ENCODE measurements around the gene EAF1.
"Not testable (repeated sequence)": the region's sequence is repeated elsewhere in the genome, so short reads cannot be mapped to it uniquely, and the experiment has no call there.

The EAF1 gene

DNA sequence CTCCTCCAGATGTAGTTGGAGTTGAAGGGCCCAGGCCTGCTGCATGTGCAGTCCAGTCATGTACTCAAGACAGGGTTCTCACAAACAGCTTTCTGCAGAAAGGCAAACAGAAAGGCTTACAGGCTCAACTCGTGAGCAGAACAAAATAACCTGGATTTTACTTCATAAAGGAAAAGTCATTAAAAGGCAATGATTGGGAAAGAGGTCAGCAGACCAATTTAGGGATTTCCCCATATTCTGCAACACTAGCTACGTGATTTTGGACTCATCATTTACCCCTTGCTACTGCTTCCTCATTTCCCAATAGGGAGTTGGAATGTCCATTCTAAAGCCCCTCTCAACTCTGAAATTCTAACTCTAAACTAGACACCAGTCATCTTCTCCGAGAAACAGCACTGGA is 18.2 kb upstream of the EAF1 start:
- peak; percentile 98 to 99 for DNase-seq

DNA sequence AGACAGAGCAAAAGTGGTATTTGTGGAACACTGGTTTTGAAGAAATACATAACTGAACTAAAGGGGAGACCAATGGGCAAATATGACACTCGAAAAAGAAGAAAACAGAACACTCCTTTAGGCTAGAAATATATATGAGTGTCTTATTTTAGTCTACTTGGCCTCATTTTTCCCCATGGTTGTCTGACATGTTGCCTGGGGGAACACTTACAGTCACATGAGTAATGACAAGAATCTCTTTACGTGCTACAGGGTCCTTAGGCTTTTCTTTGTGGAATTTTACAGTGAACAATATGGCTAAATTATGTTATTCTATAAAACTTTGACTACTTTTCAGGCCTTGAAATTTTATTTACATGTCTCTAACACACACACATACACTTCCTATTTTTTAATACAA is 17.6 kb upstream of the EAF1 start:
- peak in 1 of 2 donors; percentile 23 for DNase-seq

DNA sequence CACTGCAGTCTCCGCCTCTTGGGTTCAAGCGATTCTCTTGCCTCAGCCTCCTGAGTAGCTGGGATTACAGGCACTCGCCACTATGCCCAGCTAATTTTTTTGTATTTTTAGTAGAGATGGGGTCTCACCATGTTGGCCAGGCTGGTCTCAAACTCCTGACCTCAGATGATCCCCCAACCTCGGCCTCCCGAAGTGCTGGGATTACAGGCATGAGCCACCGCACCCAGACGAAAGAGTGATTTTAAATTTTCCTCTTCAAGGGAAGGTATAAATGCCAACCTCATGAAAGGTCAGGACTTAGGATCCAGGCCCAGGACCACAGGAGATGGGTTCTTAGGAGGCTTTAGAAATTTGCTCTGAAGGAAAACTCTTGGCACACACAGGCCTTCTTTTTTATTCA is 16.4 kb upstream of the EAF1 start:
- not testable (repeated sequence) for DNase-seq

DNA sequence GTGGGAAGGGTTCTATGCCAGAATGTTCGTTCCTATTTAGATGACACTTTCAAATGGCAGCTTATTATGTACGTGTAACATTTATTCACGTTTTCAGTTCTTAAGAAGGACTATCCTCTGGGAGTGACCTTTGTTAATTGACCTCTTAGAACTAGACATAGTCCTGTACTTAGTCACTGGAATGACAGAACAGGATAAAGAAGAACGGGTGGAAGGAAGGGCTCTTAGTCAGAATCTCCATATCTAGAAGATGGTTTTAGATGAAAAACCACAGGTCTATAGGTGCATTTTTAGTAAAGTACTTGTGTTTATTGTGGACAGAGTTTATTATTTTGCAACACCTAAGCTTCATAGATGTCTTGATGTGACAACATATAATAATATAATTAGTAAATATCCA is 6.5 kb upstream of the EAF1 start:
- DNase-seq, result no peak

DNA sequence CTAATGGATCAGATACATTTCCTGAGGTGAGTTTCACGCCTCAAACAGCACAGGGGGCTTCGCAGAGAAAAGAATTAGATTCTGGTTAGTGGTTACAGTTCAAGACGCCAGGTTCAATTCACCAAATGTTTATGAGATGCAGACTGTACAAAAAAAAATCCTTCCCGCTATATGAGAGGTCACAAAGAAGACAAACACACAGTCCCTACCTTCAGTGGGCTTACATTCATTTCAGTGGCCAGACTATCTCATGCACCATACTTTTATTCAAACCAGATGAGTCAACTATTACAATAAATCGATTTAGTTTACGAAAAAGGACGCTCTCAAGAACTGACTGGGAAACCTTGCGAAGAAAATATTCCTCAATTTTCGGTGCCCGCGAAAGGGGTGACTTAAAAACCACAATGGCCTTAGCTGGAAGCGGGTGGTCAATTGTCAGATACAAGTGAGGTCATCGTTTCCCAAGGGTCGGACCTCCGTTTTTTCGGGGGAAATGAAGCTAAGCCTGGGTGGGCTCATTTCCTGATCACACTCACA is 749 bp upstream of the EAF1 start:
- no peak for DNase-seq

DNA sequence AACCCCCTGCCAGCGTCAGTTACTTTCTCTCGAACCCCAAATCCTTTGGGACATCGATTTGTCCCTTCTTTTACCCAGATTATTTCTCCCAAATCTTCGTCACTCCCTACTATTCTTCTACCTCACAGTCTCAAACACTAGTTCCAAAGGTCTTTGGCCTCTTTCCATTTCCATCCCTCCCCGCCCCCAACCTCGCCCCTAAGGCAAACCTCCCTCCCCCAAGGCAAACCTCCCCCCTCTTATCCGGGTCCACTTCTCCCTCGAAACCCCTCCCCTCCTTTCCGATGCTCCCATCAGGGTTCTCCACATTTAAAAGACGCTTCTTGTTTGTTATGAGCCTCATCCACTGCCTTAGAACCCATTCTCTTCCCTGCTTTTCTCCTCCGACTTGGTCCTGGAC is 583 bp downstream of the EAF1 start:
- DNase-seq, result no peak

DNA sequence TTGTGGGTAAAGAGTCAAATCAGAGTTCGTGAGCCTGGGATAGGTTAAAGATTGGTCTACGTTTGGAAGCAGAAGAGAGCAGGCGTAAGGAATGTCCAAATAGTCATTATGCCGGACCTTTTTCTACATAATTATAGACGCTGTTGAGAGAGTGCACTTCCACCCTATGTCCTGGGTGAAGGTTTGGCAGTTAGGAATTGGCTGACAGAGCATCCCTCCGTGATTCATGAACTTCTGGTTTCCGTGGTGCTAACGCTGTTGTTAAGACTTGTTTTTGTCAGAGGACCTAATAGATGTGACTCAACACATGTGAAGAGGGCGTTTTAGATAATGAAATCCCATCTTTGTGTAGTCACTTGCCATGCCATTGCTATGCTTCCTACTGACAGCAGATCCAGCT is 1.1 kb downstream of the EAF1 start:
- peak; percentile 79 to 86 for DNase-seq

DNA sequence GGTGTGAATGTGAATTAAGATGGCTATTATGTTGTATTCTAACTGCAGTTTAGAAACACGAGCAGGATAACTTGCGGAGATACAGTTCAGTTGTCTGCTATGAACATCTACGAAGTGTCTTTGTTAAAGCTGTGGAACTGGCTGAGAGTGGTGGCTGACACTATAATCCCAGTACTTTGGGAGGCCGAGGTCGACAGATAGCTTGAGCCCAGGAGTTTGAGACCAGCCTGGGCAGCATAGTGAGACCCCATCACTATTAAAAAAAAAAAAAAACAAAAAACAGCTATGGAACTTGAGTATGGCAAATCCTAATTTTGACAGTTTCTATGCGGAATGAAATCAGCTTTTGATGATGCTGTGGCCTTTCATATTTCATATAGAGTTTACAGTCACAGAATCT is 1.7 kb downstream of the EAF1 start:
- no peak for DNase-seq

DNA sequence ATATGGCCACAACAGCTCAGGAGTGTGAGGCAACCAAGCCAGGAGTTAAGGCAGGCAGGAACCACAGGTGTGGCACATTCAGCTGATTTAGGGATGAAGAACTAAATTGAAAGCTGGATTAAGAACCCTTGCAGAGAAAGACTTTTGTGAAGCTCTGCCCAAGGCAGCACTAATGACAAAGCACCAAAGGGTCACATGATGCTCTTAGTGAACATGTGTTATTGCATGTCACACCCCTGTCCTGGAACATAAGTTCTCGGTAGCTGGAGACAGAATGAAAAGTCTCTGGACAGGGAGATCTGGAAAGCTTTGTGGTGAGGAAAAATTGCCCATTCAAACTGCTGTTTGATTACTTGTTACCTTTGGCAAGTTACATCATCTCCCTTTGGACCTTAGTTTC is 3.2 kb downstream of the EAF1 start:
- DNase-seq, result no peak

DNA sequence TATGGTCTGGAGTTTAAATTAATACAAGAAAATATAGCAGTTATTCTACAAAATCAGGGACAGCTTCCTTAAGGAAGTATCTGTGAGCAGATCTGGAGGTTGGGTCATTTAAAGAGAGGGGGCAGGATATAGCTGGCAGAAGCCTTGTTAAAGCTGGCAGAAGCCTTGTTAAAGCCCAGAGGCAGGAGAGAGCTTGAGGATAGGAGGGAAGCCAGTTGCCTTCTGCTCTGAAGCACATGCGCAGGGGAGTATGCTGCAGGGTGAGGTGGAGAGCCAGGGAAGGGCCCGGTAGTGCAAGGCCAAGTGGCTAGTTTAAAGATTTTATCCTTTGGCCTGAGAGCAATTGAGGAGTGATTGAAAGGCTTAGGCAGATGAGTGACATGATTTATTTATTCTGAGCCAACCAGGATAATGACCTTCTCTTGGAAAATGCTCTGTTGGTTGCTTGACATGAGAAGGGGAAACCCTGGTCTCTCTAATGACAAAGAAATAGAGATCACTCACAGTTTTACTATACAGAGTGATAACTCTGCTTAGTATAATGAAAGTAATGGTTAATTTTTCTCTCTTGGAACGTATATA is 3.9 kb downstream of the EAF1 start:
- no peak for DNase-seq

DNA sequence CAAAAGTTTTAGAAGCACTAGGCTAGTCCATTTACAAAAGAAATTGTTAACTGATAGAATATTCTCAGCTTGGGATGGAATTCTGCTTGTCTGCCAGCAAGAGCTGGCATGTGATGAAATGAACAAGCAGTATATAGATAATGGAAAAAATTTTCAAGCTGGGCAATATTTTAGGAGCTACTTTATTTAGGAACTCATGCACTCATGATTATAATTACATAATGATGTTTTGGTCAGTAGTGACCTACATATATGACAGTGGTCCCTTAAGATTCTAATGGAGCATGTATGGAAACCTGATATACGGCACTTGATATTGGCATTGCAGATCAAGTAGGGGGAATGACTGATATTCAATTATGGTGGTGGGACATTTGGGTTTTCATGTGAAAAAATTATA is 6.1 kb downstream of the EAF1 start:
- no peak for DNase-seq

DNA sequence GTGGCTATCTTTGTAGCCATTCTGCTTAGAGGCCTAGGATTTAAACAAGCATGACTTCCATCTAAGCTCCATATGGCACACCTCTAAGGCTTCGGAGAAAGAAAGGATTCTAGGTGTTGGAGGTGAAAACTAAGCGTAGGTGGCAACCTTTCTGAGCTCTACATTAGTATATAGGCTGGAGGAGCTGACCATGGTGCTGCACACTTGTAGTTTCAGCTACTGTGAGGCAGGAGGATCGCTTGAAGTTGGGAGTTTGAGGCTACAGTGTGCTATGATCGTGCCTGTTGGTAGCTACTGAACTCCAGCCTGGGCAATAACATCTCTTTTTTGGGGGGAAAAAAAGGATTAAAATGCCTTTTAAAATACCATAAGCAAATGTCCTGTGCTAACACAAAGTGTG is 7.4 kb downstream of the EAF1 start:
- no peak for DNase-seq

DNA sequence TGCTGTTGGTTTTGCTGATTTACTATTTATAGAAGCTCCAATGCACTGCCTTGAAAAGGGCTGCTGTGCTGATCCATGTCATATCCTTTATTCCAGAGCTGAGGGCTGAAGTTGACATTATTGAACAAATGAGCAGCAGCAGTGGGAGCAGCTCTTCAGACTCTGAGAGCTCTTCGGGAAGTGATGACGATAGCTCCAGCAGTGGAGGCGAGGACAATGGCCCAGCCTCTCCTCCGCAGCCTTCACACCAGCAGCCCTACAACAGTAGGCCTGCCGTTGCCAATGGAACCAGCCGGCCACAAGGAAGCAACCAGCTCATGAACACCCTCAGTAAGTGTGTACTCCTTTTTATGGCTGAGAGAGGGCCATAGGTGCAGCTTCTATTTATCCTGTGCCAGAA is 8.8 kb downstream of the EAF1 start:
- no peak for DNase-seq

DNA sequence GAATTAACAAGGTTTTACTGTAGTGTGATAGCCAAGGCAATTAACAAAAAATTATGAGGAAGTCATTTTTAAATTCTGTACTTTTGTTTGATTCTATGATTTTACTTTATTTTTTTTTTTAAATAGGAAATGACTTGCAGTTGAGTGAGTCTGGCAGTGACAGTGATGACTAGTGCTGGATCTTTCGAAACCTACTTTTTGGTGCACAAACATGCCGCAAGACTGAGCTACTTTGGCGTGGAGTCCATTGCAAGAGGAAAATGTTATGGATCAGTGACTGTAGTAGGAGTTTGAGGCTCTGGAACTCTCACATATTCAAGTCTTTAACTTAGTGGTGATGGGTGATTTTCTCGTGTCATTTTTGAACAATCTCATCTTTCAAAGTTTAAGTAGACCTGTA is 11.6 kb downstream of the EAF1 start:
- DNase-seq, result peak; percentile 73 to 76

DNA sequence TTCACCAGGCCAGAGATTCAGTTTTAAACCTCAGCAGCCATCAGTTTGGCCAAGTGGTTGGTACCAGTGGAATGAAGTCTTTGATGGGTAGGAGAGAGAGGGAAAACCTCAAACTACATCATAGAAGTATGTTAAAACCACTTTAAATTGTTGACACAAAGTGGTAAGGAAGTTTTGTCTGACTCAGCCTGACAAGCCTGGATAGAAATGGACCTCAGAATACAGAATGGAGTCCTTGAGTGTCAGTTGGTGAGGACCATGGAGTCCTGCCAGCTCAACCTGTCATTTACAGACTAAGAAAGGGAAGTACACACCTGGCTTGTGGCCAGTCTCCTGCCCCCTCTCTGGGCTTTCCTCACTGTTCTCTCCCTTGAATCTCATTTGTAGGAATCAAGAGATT is 12.1 kb downstream of the EAF1 start:
- no peak for DNase-seq

DNA sequence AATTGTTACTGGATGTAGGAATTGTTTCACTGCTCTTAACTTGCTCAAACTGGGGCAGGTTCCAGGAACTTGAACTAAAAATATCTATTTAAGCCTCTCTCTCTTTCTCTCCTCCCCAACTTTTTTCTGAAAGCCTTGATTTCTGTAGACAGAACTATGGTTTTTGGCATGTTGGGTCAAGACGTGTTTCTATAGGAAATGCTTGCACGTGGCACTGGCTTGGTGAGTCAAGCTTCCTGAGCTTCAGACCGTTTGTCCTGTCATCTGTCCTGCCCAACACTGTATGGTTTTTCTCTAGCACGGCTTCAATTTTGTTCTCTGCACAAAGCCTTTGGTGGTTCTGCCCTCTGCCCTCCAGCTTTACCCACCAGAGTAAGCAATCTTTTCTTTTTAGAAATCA is 13.5 kb downstream of the EAF1 start:
- DNase-seq, result peak; percentile 66 to 71

DNA sequence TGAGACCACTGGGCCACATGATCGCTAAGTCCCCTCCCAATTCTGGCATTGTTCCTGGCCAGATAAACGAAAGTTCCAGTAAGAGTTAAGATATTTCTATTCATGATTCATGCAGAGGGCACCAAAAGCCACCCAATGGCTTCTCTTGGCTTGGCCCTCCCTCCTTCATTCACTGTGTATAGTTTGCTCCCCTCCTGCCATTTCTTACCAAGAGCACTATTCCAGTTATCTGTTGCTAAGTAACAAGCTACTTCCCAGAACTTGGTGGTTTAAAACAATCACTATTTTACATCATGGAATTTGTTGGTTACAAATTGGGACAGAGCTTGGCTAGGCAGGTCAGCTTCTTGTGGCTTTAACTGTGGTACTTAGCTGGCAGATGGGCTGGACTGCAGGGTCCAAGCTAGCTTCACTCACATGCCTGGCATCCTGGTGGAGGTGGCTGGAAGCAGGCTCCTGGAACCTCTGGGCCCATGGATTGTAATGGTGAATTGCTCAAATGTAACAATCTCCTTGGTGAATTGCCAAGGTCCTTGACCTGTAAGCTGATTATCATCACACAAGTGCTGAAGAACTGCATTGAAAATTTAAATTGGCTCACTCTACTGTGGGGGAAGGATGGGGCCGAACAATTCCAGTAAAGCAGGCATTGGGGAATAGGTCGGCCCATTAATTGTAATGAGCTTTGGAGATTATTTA is 16.6 kb downstream of the EAF1 start:
- no peak for DNase-seq

DNA sequence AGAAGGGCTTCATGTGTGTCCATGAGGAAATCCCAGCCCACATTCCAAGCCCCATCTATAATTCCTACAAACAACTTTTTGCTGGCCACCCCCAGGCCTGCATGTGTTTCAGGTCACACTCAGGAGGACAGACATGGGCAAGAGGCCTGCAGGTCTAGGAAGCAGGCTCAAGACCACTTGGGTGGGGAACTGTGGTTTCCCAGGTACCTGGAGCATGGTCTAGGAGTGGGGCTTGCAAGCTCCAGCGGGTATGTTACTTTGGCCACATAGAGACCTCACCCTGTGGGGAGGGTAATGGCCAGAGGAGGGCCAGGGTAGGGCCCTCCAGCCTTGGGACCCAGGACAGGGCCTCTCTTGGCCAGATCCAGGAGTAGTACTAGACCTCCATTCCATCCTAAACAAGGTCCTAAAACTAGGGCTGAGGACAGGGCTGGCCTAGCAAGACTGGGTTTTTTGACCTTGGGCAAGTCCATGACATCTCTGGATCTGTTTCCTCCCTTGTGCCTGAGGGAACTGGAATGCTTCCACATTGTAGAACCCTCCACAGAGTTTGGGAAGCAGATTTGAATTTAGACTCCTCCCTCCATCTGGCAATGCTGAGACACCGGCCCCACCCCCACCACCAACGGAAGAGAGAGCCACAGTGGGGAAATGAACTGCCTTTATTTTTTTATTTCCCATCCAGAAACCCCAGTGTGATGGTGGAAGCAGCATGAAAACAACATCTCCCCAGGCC is 22.3 kb downstream of the EAF1 start:
- DNase-seq, result peak; percentile 57 to 63

DNA sequence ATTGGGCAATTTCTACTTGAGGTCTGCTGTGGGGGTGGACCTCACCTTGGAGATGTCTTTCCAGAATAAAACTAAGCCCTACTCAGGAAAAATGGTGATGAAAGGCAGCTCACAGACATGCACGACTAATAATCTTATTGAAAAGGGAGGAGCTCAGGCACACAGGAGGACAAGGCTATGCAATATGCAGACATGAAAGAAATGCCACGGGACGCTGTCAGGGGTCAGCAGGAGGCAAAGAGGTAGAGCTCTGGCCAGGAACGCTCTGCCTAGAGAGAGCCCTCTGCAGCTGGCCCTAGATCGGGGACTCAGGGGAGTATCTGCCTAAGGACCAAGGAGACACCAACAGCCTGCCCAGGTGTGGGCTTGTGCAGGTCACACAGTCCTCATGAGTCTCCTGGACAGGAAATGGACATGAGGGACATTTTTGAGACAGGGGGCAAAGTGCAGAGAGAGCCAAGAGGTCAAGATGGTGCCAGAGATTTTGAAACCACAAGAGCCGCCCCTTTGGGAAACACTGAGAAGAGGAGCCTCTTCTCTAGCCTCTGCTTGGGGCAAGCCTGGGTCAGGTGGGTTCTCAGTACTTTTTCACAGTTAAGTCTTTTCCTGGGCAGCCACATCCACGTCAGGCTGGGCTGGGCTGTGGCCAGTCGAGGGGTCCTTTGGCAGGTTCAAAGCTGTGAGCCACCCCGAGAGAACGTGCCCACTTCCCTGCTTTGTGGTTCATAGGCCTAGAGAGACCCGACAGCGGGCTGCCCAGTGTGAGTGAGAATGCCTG is 23.2 kb downstream of the EAF1 start:
- no peak for DNase-seq

DNA sequence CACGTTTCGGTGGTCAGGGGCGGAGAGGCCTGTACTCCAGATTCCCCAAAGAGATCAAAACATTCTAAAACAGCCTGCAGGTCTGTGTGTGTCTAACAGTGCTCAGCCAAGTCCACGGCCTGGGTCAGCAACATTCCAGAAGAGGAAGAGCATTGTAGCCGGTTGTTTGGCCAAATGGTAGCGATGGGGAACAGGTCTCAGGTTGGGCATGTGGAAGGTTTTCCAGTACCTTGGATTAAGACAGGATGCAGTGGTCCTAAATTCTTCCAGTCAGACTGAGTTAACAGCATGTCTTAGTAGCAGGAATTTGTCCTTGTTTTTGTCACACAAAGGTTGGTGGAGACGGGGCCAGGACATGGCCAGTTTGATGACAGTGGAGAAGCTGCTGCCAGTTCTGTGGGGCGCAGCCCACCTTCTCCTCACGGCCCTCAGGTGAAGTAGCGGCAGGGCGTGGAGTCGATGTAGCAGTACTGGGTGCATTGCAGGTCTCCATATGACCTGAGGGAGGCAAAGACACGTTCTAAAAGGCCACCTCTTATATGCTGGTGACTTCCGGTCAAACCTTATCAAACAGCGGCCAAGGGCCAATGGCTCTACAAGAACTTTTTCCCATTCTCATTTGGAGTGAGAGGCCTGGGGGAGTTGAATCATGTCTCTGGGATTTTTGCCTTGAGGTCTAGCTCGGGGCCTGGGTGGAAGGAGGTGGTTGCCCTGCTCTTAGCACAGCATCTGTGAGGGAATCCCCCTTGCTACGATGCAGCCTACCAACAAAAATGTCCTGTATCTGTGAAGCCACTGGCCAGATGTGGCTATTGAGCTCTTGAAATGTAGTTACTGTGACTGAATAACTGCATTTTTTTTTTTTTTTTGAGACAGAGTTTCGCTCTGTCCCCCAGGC is 24.1 kb downstream of the EAF1 start:
- no peak for DNase-seq

DNA sequence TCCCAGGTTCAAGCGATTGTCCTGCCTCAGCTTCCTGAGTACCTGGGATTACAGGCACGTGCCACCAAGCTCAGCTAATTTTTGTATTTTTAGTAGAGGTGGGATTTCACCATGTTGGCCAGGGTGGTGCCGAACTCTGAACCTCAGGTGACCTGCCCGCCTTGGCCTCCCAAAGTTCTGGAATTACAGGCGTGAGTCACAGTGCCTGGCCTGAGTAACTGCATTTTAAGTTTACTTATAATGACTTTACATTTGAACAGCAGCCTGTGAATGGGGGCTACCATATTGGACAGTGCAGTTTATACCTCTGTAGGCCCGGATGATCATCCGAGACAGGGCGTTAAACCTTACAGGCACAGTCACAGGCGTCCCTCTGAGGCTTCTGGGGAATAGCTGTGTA is 24.8 kb downstream of the EAF1 start:
- no peak for DNase-seq

DNA sequence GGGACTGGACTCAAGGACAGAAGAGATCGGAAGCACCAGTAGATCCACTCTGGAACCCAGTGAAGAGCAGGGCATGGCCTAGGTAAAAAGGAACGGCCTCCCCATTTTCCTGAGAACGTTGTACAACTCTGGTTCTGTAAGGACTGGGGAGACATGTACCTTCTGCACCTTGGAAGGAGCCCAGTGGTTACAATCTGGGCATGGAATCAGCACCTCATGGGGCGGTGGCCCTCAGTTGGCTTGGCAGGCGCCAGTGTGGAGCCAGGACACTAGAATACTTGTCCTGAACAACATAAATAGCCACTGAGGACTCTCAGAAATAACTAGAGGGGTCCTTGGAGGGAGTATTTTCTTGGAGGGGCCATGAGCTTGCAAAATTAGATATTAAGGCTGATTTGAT is 25.6 kb downstream of the EAF1 start:
- no peak for DNase-seq
